ENCODE data around the gene GNG14. TPM values are rescaled to one million over a fixed set of nuclear protein-coding genes. Genes with fewer than 3 reads are reported as not detected.
A peak's percentile ranks its signal among the peaks of the same experiment; 100 is the strongest.
"Not testable (repeated sequence)": the region's sequence is repeated elsewhere in the genome, so short reads cannot be mapped to it uniquely, and the experiment has no call there.

The GNG14 gene
- total and polyA plus RNA-seq, 12 donors, result not detected

GRCh38 chr19:12708641-12709040 lies 20.8 kb downstream of the GNG14 start:
- TF ChIP-seq CTCF (IDR thresholded peaks at IDR 0.05), result no peak
- intact Hi-C loops (cut with DNase I), result loop anchor here in 1 of 10 donors (10.0 kb wide), 1 partner anchor 96 kb away; the partner anchor contains the start of genes PRDX2, RNASEH2A and THSD8

GRCh38 chr19:12711187-12711586 lies 23.4 kb downstream of the GNG14 start:
- Histone ChIP-seq H3K36me3 (peaks cover 4 to 100% (median 76%) of the 10 kb centered on the region in 9 donors), H3K4me3 (no peak overlapping the region), H3K9me3 (no peaks in the 10 kb centered on the region), H3K4me1 (no peaks in the 10 kb centered on the region), H3K27me3 (no peaks in the 10 kb centered on the region), H3K27ac (no peak overlapping the region)
- DNase-seq (no peak), ATAC-seq (peak in 2 of 8 donors; percentile 17 to 31)
- WGBS, 2 donors, result 92% methylated on average over 17 of the region's 17 CpGs
- intact Hi-C loops (cut with DNase I), result no loop called here
- no peak for TF ChIP-seq CTCF (IDR thresholded peaks at IDR 0.05)

More at GRCh38 chr19:12708641-12709040, 20.8 kb downstream of the GNG14 start:
- H3K27me3 ChIP-seq, result no peaks in the 10 kb centered on the region
- no peak overlapping the region for H3K4me3 ChIP-seq
- H3K9me3 ChIP-seq, result no peaks in the 10 kb centered on the region
- DNase-seq (no peak), ATAC-seq (no peak)
- no peaks in the 10 kb centered on the region for H3K4me1 ChIP-seq
- WGBS, 2 donors, result 96% methylated on average over 8 of the region's 8 CpGs
- H3K36me3 ChIP-seq, result peaks cover 0 to 100% (median 79%) of the 10 kb centered on the region in 9 donors
- no peak overlapping the region for H3K27ac ChIP-seq

- peaks cover 4 to 100% (median 75%) of the 10 kb centered on the region in 9 donors for H3K36me3 ChIP-seq
- DNase-seq, result peak in 1 of 2 donors; percentile 48
- H3K9me3 ChIP-seq; H3K4me1 ChIP-seq; intact Hi-C loops (cut with DNase I); ATAC-seq; H3K27me3 ChIP-seq; H3K27ac ChIP-seq; H3K4me3 ChIP-seq: not testable (repeated sequence)
- peak in 6 of 9 donors; percentile 26 to 45 (median 38) for TF ChIP-seq CTCF (IDR thresholded peaks at IDR 0.05)
- 46 to 54% methylated on average over 11 of the region's 14 CpGs for WGBS, 2 donors
Observed at GRCh38 chr19:12712077-12712476, 24.3 kb downstream of the GNG14 start.

- intact Hi-C loops (cut with DNase I); DNase-seq: not testable (repeated sequence)
Observed at GRCh38 chr19:12713304-12713703, 25.5 kb downstream of the GNG14 start.

GRCh38 chr19:12715102-12715501 lies 27.3 kb downstream of the GNG14 start:
- no peak for DNase-seq
- ATAC-seq, result no peak
- H3K4me3 ChIP-seq, result no peak overlapping the region
- no peak overlapping the region for H3K27ac ChIP-seq
- peaks cover under 1 to 17% (median 6%) of the 10 kb centered on the region in 9 donors for H3K4me1 ChIP-seq
- 94% methylated on average over 15 of the region's 15 CpGs for WGBS, 2 donors
- no peak for TF ChIP-seq CTCF (IDR thresholded peaks at IDR 0.05)
- no peaks in the 10 kb centered on the region for H3K9me3 ChIP-seq
- intact Hi-C loops (cut with DNase I), result loop anchor here in 1 of 10 donors (5.0 kb wide), 1 partner anchor 42 kb away; no protein-coding TSS in a partner anchor
- H3K27me3 ChIP-seq, result no peaks in the 10 kb centered on the region
- H3K36me3 ChIP-seq, result peaks cover 4 to 92% (median 62%) of the 10 kb centered on the region in 9 donors

More at GRCh38 chr19:12713304-12713703, 25.5 kb downstream of the GNG14 start:
- not testable (repeated sequence) for H3K27me3 ChIP-seq, ATAC-seq, H3K9me3 ChIP-seq, H3K27ac ChIP-seq, H3K4me1 ChIP-seq, H3K4me3 ChIP-seq
- 95 to 97% methylated on average over 9 of the region's 9 CpGs for WGBS, 2 donors
- H3K36me3 ChIP-seq, result peaks cover 4 to 99% (median 71%) of the 10 kb centered on the region in 9 donors
